ENCODE measurements around the gene MTF2. TPM values are rescaled to one million over a fixed set of nuclear protein-coding genes. Genes with fewer than 3 reads are reported as not detected.

Gene MTF2
- total and polyA plus RNA-seq, 9 donors: 19.1 to 27.0 (median 20.9) TPM

GRCh38 chr1:93108335-93108734 lies 29.3 kb downstream of the MTF2 start:
- DNase-seq: no peak
- Histone ChIP-seq H3K4me3 (ENCODE audit: low read length) (no peak overlapping the region), H3K9me3 (replicated peaks; ENCODE audit: control insufficient read depth, low read depth, low read length) (peaks cover 4% of the 10 kb centered on the region), H3K36me3 (ENCODE audit: control insufficient read depth, insufficient read depth, low read length) (peaks cover 7% of the 10 kb centered on the region), H3K4me1 (ENCODE audit: control insufficient read depth, insufficient read depth, low read length) (no peaks in the 10 kb centered on the region), H3K27ac (ENCODE audit: low read length) (no peak overlapping the region), H3K27me3 (ENCODE audit: control insufficient read depth, insufficient read depth, low read length) (no peaks in the 10 kb centered on the region)
- no CpG with 5 or more reads among the region's 2 CpGs for WGBS (ENCODE audit: insufficient coverage)

GRCh38 chr1:93109578-93109977 lies 30.5 kb downstream of the MTF2 start:
- WGBS (ENCODE audit: insufficient coverage): 83% methylated on average over 1 of the region's 2 CpGs
- Histone ChIP-seq H3K27ac (ENCODE audit: low read length) (no peak overlapping the region), H3K27me3 (ENCODE audit: control insufficient read depth, insufficient read depth, low read length) (no peaks in the 10 kb centered on the region), H3K36me3 (ENCODE audit: control insufficient read depth, insufficient read depth, low read length) (peaks cover 7% of the 10 kb centered on the region), H3K4me3 (ENCODE audit: low read length) (no peak overlapping the region), H3K9me3 (replicated peaks; ENCODE audit: control insufficient read depth, low read depth, low read length) (peaks cover 4% of the 10 kb centered on the region), H3K4me1 (ENCODE audit: control insufficient read depth, insufficient read depth, low read length) (no peaks in the 10 kb centered on the region)
- DNase-seq: no peak

DNA sequence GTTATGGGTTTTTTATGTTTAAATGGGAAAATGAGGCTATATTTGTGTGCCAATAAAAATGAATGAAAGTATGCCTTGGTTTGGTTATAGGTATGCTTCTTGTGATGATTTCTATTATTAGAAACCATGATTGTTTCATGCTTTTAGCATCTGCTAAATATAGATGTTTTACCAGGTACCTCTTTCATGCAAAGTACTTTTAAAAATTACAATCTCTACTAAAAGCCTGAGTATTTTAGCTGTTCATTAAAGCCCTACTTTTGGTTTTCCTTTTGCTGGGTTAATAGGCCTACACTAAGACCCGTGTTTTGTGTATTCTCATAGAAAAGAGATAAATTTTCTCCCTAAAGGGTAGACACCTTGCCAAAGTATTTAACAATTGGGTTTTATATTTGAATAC lies 32.0 kb downstream of the MTF2 start:
- H3K27me3 ChIP-seq (ENCODE audit: control insufficient read depth, insufficient read depth, low read length): no peaks in the 10 kb centered on the region
- H3K4me3 ChIP-seq (ENCODE audit: low read length): no peak overlapping the region
- no peak overlapping the region for H3K27ac ChIP-seq (ENCODE audit: low read length)
- peaks cover 4% of the 10 kb centered on the region for H3K9me3 ChIP-seq (replicated peaks; ENCODE audit: control insufficient read depth, low read depth, low read length)
- peaks cover 9% of the 10 kb centered on the region for H3K36me3 ChIP-seq (ENCODE audit: control insufficient read depth, insufficient read depth, low read length)
- no CpG with 5 or more reads among the region's 1 CpG for WGBS (ENCODE audit: insufficient coverage)
- H3K4me1 ChIP-seq (ENCODE audit: control insufficient read depth, insufficient read depth, low read length): no peaks in the 10 kb centered on the region
- no peak for DNase-seq

GRCh38 chr1:93111561-93111960 lies 32.5 kb downstream of the MTF2 start:
- H3K4me1 ChIP-seq (ENCODE audit: control insufficient read depth, insufficient read depth, low read length): no peaks in the 10 kb centered on the region
- peaks cover 4% of the 10 kb centered on the region for H3K9me3 ChIP-seq (replicated peaks; ENCODE audit: control insufficient read depth, low read depth, low read length)
- DNase-seq: no peak
- H3K27me3 ChIP-seq (ENCODE audit: control insufficient read depth, insufficient read depth, low read length): no peaks in the 10 kb centered on the region
- H3K4me3 ChIP-seq (ENCODE audit: low read length): no peak overlapping the region
- H3K27ac ChIP-seq (ENCODE audit: low read length): no peak overlapping the region
- H3K36me3 ChIP-seq (ENCODE audit: control insufficient read depth, insufficient read depth, low read length): peaks cover 13% of the 10 kb centered on the region

- Histone ChIP-seq H3K36me3 (ENCODE audit: control insufficient read depth, insufficient read depth, low read length) (peaks cover 18% of the 10 kb centered on the region), H3K27ac (ENCODE audit: low read length) (no peak overlapping the region), H3K27me3 (ENCODE audit: control insufficient read depth, insufficient read depth, low read length) (no peaks in the 10 kb centered on the region), H3K4me3 (ENCODE audit: low read length) (no peak overlapping the region), H3K4me1 (ENCODE audit: control insufficient read depth, insufficient read depth, low read length) (no peaks in the 10 kb centered on the region), H3K9me3 (replicated peaks; ENCODE audit: control insufficient read depth, low read depth, low read length) (no peaks in the 10 kb centered on the region)
- no peak for DNase-seq
- no CpG with 5 or more reads among the region's 3 CpGs for WGBS (ENCODE audit: insufficient coverage)
Measured at GRCh38 chr1:93113127-93113526, 34.0 kb downstream of the MTF2 start.

GRCh38 chr1:93114391-93114790 lies 35.3 kb downstream of the MTF2 start:
- Histone ChIP-seq H3K4me1 (ENCODE audit: control insufficient read depth, insufficient read depth, low read length) (no peaks in the 10 kb centered on the region), H3K27ac (ENCODE audit: low read length) (no peak overlapping the region), H3K9me3 (replicated peaks; ENCODE audit: control insufficient read depth, low read depth, low read length) (no peaks in the 10 kb centered on the region), H3K27me3 (ENCODE audit: control insufficient read depth, insufficient read depth, low read length) (no peaks in the 10 kb centered on the region), H3K4me3 (ENCODE audit: low read length) (no peak overlapping the region), H3K36me3 (ENCODE audit: control insufficient read depth, insufficient read depth, low read length) (peaks cover 18% of the 10 kb centered on the region)
- WGBS (ENCODE audit: insufficient coverage): 93% methylated on average over 2 of the region's 2 CpGs
- DNase-seq: no peak

DNA sequence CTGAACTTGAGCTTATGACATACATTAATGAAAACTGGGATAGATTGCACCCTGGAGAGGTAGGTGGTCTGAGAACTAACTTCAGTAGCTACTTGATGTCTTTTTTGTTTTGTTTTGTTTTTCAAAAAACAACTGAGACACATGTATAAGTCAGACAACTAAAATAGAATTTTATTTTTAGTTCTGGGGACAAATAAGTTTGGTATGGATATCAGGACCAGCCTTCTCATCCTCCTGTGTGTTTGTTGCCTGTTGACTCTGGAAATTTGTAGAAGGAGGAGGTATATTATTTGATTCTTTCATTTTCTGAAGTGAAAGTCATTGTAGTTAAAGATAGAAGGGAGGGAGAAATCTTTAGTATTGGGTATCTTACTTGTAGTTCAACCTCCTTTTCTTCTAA lies 41.5 kb downstream of the MTF2 start:
- DNase-seq: no peak
- peaks cover 16% of the 10 kb centered on the region for H3K36me3 ChIP-seq (ENCODE audit: control insufficient read depth, insufficient read depth, low read length)
- H3K4me3 ChIP-seq (ENCODE audit: low read length): no peak overlapping the region

DNA sequence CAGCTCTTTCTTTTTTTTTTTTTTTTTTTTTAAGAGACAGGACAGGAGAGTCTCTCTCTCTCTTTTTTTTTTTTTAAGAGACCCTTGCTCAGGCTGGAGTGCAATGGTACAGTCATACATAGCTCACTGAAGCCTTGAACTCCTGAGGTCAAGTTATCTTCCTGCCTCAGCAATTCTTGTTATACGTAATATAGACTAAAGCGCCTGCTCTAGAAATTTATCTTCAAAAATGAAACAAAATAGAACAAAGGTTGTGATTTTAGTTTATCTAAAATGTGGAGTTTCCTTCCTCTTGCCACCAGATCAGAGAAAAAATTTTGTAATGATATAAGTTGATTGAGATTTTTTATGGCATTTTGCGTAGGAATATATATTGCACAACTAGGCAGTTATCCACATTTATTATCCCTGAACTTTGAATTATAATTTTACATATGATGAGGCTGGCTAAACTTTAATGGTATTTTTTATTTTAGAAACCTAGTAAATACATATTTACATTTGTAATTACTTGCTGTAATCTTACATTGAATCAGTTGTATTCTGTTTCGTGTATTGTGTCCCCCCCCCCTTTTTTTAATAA lies 44.2 kb downstream of the MTF2 start:
- no peak for DNase-seq
- H3K36me3 ChIP-seq (ENCODE audit: control insufficient read depth, insufficient read depth, low read length): peaks cover 4% of the 10 kb centered on the region
- no CpG with 5 or more reads among the region's 4 CpGs for WGBS (ENCODE audit: insufficient coverage)

More for the DNA sequence above, 41.5 kb downstream of the MTF2 start:
- H3K27ac ChIP-seq (ENCODE audit: low read length): no peak overlapping the region
- no peaks in the 10 kb centered on the region for H3K27me3 ChIP-seq (ENCODE audit: control insufficient read depth, insufficient read depth, low read length)
- no peaks in the 10 kb centered on the region for H3K9me3 ChIP-seq (replicated peaks; ENCODE audit: control insufficient read depth, low read depth, low read length)
- H3K4me1 ChIP-seq (ENCODE audit: control insufficient read depth, insufficient read depth, low read length): no peaks in the 10 kb centered on the region

GRCh38 chr1:93124556-93125355 lies 45.7 kb downstream of the MTF2 start:
- peaks cover 5% of the 10 kb centered on the region for H3K36me3 ChIP-seq (ENCODE audit: control insufficient read depth, insufficient read depth, low read length)
- no peak for DNase-seq
- H3K4me3 ChIP-seq (ENCODE audit: low read length): no peak overlapping the region
- WGBS (ENCODE audit: insufficient coverage): 60% methylated on average over 2 of the region's 4 CpGs
- H3K9me3 ChIP-seq (replicated peaks; ENCODE audit: control insufficient read depth, low read depth, low read length): no peaks in the 10 kb centered on the region
- no peaks in the 10 kb centered on the region for H3K4me1 ChIP-seq (ENCODE audit: control insufficient read depth, insufficient read depth, low read length)
- no peaks in the 10 kb centered on the region for H3K27me3 ChIP-seq (ENCODE audit: control insufficient read depth, insufficient read depth, low read length)
- H3K27ac ChIP-seq (ENCODE audit: low read length): no peak overlapping the region

More for the DNA sequence above, 44.2 kb downstream of the MTF2 start:
- Histone ChIP-seq H3K9me3 (replicated peaks; ENCODE audit: control insufficient read depth, low read depth, low read length) (no peaks in the 10 kb centered on the region), H3K27me3 (ENCODE audit: control insufficient read depth, insufficient read depth, low read length) (no peaks in the 10 kb centered on the region), H3K27ac (ENCODE audit: low read length) (no peak overlapping the region), H3K4me1 (ENCODE audit: control insufficient read depth, insufficient read depth, low read length) (no peaks in the 10 kb centered on the region), H3K4me3 (ENCODE audit: low read length) (no peak overlapping the region)

GRCh38 chr1:93129507-93130099 lies 50.5 kb downstream of the MTF2 start:
- H3K27me3 ChIP-seq (ENCODE audit: control insufficient read depth, insufficient read depth, low read length): no peaks in the 10 kb centered on the region

More at GRCh38 chr1:93129507-93130099, 50.5 kb downstream of the MTF2 start:
- no peak overlapping the region for H3K4me3 ChIP-seq (ENCODE audit: low read length)
- DNase-seq: no peak
- no peaks in the 10 kb centered on the region for H3K9me3 ChIP-seq (replicated peaks; ENCODE audit: control insufficient read depth, low read depth, low read length)
- H3K36me3 ChIP-seq (ENCODE audit: control insufficient read depth, insufficient read depth, low read length): peaks cover 7% of the 10 kb centered on the region
- no peaks in the 10 kb centered on the region for H3K4me1 ChIP-seq (ENCODE audit: control insufficient read depth, insufficient read depth, low read length)
- no peak overlapping the region for H3K27ac ChIP-seq (ENCODE audit: low read length)

Measured in muscle of leg (tissue), 11 donors.